HFFc6 (cell line): ENCODE data around the gene GALNTL6. TPM values are rescaled to one million over a fixed set of nuclear protein-coding genes. Genes with fewer than 3 reads are reported as not detected.

Experiments used
- DNase-seq: peaks from one replicate; pipeline ENCODE4 v3.0.0-alpha.2; 2018
- H3K27ac Mint-ChIP-seq: 2 replicates; pipeline ENCODE4 v1.8.0; 2020; ENCODE audit warnings: mild to moderate bottlenecking, mixed read lengths
- H3K27me3 Mint-ChIP-seq: 2 replicates; pipeline ENCODE4 v1.8.0; 2021; ENCODE audit warnings: mild to moderate bottlenecking, moderate library complexity, mixed read lengths; ENCODE audit not compliant: insufficient read depth
- H3K36me3 Mint-ChIP-seq: 2 replicates; pipeline ENCODE4 v1.8.0; 2021; ENCODE audit warnings: low read depth, mixed read lengths
- H3K4me1 Mint-ChIP-seq: 2 replicates; pipeline ENCODE4 v1.8.0; 2020; ENCODE audit warnings: low read depth, mixed read lengths
- H3K4me3 Mint-ChIP-seq: 2 replicates; pipeline ENCODE4 v1.8.0; 2020; ENCODE audit warnings: mild to moderate bottlenecking, moderate library complexity, mixed read lengths
- H3K9me3 Mint-ChIP-seq: 2 replicates; pipeline ENCODE4 v1.8.0; 2020; ENCODE audit warnings: mild to moderate bottlenecking, mixed read lengths
- CTCF ChIP-seq: fragments of 200-600 bp; sonication (generic); IDR thresholded peaks from 2 replicates; pipeline ENCODE4 v1.5.0; 2021; ENCODE audit warnings: antibody characterized with exemption, mild to moderate bottlenecking
- total RNA-seq, 6 experiments: library from RNA; stranded (reverse); fragmentation: NEBNext Ultra II Directional; extraction: Animal tissue kit (Norgen Biotek cat#: 25700); gene quantifications; 2 replicates in 1 of 6; 3 replicates in 5 of 6; pipeline ENCODE4 v1.2.3, GENCODE V29; 2021

GALNTL6 gene
- total RNA-seq, 6 experiments from 2014 or later: 0.07 TPM; not detected in 5

- Mint-ChIP-seq H3K27me3 (no peaks in the 10 kb centered on the region; the same call in 1 of the 2 replicates), H3K4me3 (no peak overlapping the region), H3K9me3 (no peaks in the 10 kb centered on the region), H3K4me1 (peaks cover 16% of the 10 kb centered on the region), H3K27ac (no peak overlapping the region), H3K36me3 (no peaks in the 10 kb centered on the region)
- no peak for DNase-seq
- TF ChIP-seq CTCF: no peak
Observed at GRCh38 chr4:172103456-172103855, 290.3 kb downstream of the GALNTL6 start.

DNA sequence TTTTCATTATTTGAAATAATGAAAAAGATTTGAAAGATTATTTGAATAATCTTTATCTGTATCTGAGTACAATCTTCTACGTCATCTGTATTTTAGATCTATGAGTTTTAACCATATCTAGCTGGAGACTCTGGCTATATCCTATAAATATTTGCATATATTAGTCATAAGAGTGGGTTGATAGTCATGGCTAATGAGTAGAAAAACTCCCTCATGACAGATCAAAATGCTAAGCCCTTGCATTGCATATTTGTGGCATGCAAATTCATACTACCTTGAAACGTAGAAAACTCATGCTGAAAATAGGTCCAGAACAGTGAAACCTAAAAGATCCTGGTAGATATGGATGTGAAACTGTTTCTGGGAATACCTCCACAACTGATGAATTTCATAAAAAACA, 291.3 kb downstream of the GALNTL6 start:
- no peaks in the 10 kb centered on the region for H3K9me3 Mint-ChIP-seq
- no peak overlapping the region for H3K27ac Mint-ChIP-seq
- H3K36me3 Mint-ChIP-seq: no peaks in the 10 kb centered on the region
- peak overlapping the region; percentile 20; the same call in 1 of the 2 replicates for H3K4me3 Mint-ChIP-seq
- TF ChIP-seq CTCF: no peak
- peak; percentile 19 for DNase-seq
- no peaks in the 10 kb centered on the region for H3K27me3 Mint-ChIP-seq
- H3K4me1 Mint-ChIP-seq: peaks cover 16% of the 10 kb centered on the region

- no peak for DNase-seq
- H3K9me3 Mint-ChIP-seq: no peaks in the 10 kb centered on the region
- no peak overlapping the region for H3K27ac Mint-ChIP-seq
- peaks cover 16% of the 10 kb centered on the region for H3K4me1 Mint-ChIP-seq
- H3K4me3 Mint-ChIP-seq: no peak overlapping the region
- no peak for TF ChIP-seq CTCF
- no peaks in the 10 kb centered on the region for H3K36me3 Mint-ChIP-seq
- H3K27me3 Mint-ChIP-seq: no peaks in the 10 kb centered on the region
Observed at GRCh38 chr4:172105918-172106317, 292.7 kb downstream of the GALNTL6 start.

- no peak for DNase-seq
- Mint-ChIP-seq H3K27me3 (no peaks in the 10 kb centered on the region), H3K4me1 (peaks cover 10% of the 10 kb centered on the region), H3K27ac (no peak overlapping the region), H3K9me3 (no peaks in the 10 kb centered on the region), H3K36me3 (no peaks in the 10 kb centered on the region), H3K4me3 (no peak overlapping the region)
- no peak for TF ChIP-seq CTCF
Observed at GRCh38 chr4:172109466-172109865, 296.3 kb downstream of the GALNTL6 start.

GRCh38 chr4:172124656-172125308, 311.6 kb downstream of the GALNTL6 start:
- Mint-ChIP-seq H3K4me1 (peaks cover 17% of the 10 kb centered on the region), H3K4me3 (no peak overlapping the region), H3K36me3 (no peaks in the 10 kb centered on the region), H3K27ac (no peak overlapping the region; the same call in 1 of the 2 replicates), H3K9me3 (no peaks in the 10 kb centered on the region), H3K27me3 (0 out of 2 replicates have a peak, but pooled peaks cover 2% of the 10 kb centered on the region)
- DNase-seq: no peak
- no peak for TF ChIP-seq CTCF
